Left renal cortex interstitium (tissue), 4 donors: ENCODE results near the gene LILRB1. TPM values are rescaled to one million over a fixed set of nuclear protein-coding genes. Genes with fewer than 3 reads are reported as not detected.
"Not testable (repeated sequence)": the region's sequence is repeated elsewhere in the genome, so short reads cannot be mapped to it uniquely, and the experiment has no call there.

Experiments
- DNase-seq, 4 donors: peaks; one replicate each; pipeline ENCODE4 v3.0.0-alpha.2; 2013; ENCODE audit warnings: low read depth in 4 of 4, low spot score in 2 of 4, missing footprints in 1 of 4
- polyA plus RNA-seq, 4 donors: library from polyadenylated mRNA; unstranded; fragments of 120-200 nt; gene quantifications; one replicate each; pipeline ENCODE4 v1.2.1, GENCODE V29; 2013; ENCODE audit not compliant: insufficient read length in 4 of 4

Gene LILRB1
- polyA plus RNA-seq, result 1 to 10 TPM in 3 of 4 donors, under 1 TPM in 1; 0.82 to 1.7 (median 1.3) TPM

GRCh38 chr19:54630262-54630661 lies at the start of gene LILRB1:
LILRB1 (plus strand) TSS chr19:54630484; CDS start chr19:54631074, 590 bp downstream.
- not testable (repeated sequence) for DNase-seq

DNA sequence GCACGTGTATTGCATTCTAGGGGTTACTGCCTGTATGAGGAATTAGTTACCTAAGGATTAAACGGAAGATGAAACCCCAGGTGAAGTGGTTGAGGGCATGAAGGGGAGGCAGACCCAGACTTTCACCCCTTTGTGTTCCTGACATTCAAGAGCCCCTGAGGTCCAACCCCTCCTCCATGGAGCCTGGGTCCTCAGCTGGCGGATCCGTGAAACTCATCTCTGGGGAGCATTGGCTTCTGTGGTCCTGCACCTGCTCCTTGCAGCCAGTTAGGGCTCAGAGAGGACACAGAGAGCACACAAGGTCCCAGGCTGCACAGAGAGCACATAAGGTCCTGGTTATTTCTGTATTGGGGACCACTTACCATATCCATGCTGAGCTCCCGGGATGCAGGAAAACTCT lies 43.9 kb upstream of the LILRB1 start:
- no peak for DNase-seq

DNA sequence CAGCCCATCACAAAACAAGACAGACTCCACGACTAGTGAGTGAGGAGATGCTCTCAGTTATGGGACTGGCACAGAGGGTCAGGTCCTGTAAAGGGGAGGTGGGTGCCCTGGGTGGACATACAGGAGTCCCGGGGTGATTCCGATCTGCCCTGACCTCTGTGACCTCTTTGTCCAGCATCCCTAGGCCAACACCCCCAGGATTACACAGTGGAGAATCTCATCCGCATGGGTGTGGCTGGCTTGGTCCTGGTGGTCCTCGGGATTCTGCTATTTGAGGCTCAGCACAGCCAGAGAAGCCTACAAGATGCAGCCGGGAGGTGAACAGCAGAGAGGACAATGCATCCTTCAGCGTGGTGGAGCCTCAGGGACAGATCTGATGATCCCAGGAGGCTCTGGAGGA lies 43.3 kb upstream of the LILRB1 start:
- DNase-seq, result no peak

- DNase-seq, result not testable (repeated sequence)
These were observed 36.8 kb upstream of the LILRB1 start, which contains the start of gene LILRA1 for GRCh38 chr19:54593445-54593844. LILRA1 (plus strand) TSS chr19:54593632; CDS start chr19:54594245, 613 bp downstream.

- not testable (repeated sequence) for DNase-seq
These were observed 36.2 kb upstream of the LILRB1 start for GRCh38 chr19:54593931-54594626.

- no peak for DNase-seq
These were observed 35.5 kb upstream of the LILRB1 start for GRCh38 chr19:54594737-54595136.

DNA sequence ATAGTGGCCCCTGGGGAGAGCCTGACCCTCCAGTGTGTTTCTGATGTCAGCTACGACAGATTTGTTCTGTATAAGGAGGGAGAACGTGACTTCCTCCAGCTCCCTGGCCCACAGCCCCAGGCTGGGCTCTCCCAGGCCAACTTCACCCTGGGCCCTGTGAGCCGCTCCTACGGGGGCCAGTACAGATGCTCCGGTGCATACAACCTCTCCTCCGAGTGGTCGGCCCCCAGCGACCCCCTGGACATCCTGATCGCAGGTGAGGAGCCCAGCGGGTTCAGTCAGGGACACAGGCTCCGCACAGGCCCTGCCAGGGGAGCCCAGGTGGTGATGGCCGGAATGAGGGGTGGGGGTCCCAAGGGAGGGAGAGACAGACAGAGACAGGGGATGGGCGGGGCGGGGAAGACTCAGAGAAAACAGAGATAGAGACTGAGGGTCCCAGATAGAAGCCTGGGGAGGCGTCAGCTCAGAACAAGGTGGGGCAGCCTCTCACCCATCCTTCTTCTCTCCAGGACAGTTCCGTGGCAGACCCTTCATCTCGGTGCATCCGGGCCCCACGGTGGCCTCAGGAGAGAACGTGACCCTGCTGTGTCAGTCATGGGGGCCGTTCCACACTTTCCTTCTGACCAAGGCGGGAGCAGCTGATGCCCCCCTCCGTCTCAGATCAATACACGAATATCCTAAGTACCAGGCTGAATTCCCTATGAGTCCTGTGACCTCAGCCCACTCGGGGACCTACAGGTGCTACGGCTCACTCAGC lies 34.4 kb upstream of the LILRB1 start:
- not testable (repeated sequence) for DNase-seq

GRCh38 chr19:54600212-54600611 lies 30.1 kb upstream of the LILRB1 start:
- DNase-seq, result no peak

DNA sequence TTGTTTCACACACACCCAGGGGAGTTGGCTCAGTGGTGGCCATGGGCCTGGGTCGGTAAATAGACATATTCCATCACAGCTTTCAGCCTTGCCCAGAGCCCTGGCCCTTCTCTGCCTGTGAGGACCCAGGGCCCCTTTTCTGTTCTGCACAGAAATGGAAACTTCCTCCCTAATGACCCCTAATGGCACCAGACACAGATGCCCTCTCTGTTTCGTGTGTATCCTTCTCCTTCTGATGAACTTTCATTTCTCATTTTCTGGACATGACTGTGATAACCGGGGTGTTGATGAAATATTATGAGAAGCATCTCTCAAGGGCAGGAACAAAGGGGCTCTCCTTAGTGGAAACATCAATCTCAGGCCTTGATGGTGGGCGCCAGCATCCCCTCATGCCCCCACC lies 24.1 kb upstream of the LILRB1 start:
- DNase-seq, result no peak

DNA sequence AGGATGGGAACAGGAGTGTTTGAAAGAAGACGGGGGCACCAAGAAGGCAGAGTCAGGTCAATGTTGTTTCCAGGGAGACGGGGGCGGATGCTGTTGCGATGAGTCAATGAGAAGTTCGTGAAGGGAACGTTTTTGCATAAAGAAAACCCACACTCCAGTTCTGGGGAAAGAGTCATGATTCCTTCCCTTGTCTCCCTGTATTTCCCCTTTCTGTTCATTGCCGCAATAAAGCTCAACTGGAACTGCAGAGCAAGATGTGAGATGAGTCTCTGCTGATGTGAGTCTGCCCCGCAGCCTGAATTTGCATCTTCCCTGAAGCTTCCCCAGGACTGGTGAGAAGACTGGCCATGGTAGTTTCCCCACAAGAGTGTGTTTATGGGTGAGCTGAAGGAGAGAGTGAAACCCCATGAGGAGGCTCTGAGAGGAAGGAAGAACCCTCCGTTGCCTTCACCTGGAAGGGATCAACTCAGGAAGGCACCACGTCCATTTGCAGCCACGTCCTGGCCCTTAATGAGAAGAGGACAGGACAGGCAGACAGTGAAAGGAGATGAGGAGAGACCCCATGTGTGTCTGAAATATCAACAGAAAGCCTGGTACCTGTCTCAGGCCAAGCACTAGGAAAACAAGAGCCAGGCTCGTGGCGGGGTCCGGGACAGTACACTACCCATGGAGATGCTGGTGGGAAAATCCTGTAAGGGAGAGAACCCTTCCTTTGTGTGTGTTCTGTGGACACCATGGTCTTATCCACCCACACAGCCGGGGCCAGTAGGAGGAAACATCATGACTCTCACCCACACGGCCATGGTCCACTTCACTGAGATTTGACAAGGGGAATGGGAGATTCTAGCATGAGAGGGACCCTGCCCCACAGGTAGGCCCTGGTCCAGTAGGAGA lies 23.1 kb upstream of the LILRB1 start:
- no peak for DNase-seq

DNA sequence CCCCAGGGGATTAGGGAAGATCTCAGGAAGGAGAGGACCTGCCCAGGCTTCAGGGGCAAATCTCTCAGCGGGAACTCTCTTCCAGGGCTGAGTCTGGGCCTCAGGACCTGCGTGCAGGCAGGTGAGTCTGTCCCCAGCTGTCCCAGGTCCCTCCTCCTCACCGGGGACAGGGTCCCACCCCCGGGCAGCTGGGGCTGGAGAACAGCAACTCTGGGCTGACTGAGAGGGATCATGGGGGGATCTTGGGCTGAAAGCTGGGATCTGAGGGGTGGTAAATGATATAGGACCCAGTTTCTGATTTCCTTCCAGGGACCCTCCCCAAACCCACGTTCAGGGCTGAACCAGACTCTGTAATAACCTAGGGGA lies 22.5 kb upstream of the LILRB1 start:
- DNase-seq, result no peak

DNA sequence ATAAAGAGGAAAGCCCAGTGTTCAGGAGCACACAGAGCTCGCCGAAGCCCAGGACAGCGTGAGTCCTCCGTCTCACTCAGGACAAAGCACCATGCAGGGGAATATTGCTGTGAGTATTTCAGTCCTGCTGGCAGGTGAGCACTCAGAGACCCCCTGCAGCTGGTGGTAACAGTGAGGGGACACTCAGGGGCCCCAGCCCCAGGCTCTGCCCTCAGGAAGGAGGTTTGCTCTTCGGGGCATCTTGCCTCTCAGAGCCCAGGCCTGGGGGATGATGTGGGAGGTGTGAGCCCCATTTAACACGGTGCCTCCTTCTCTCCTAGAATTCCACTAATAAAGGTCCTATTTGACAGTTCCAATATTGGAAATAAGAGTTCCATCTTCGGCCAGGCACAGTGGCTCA lies 22.1 kb upstream of the LILRB1 start:
- DNase-seq, result no peak

DNA sequence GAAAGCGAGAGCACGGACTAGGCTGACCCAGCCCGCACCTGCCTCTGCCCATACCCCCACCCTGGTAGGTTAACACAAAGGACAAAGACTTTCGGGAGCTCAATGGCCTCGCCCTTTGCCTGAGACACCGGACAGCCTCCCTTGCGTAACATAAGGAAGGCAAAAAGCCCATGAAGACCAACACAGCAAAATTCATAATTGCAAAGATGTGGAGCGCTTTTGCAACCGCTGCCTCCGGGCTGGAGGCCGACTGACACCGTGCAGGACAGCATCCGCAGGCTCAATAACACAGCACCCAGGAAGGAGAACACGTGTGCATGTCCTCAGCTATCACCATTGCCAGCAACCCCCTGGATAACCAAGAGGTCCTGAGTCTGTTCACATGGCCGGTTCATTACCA lies 21.5 kb upstream of the LILRB1 start:
- DNase-seq, result no peak

DNA sequence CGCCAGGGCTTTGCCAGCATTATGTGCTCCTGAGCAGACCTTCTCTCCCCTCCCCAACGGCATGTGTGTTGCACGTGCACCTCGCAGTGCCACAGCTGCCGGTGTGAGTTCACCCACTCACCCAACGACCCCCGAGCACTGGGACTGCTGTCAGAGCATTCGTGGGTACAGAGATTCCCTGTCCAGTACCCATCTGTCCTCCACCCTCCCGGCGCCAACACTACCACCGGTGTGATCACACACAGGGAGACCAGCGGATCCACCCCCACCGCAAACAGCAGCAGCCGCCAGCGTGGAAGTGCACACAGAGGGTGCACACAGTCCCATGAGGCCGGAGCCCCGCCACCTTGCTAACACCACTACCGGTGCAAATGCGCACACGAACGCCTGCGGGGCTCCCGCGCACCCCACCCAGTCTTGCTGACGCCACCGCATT lies 20.9 kb upstream of the LILRB1 start:
- no peak for DNase-seq

DNA sequence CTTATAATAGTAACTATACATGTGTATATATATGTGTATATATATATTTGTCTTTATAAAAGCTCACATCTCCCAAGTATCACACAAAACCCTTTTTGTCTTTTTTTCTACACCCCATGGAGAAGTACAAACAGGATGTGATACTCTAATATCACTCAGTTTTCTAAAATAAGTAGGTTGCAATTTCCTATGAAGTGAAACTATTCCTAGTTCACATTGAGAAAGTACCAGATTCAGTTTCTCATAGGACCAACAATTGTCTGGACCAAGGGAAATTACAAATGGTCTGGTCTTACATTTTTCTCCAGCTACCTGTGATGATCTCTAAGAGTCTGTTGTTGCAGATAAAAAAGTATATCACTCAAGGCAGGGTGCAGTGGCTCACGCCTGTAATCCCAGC lies 17.9 kb upstream of the LILRB1 start:
- DNase-seq, result no peak

GRCh38 chr19:54614726-54615125 lies 15.6 kb upstream of the LILRB1 start:
- no peak for DNase-seq

DNA sequence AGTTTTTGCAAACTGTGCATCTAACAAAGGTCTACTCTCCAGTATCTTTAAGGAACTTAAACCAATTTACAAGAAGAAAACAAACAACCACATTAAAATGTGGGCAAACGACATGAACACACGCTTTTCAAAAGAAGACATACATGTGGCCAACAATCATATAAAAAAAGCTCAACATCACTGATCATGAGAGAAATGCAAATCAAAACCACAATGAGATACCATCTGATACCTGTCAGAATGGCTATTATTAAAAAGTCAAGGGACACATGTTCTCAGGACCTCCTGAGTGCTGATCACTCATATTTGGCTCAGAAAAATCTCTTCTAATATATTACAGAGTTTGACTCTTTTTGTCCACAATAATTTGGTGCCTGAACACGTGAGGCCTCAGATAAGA lies 14.2 kb upstream of the LILRB1 start:
- DNase-seq, result no peak

DNA sequence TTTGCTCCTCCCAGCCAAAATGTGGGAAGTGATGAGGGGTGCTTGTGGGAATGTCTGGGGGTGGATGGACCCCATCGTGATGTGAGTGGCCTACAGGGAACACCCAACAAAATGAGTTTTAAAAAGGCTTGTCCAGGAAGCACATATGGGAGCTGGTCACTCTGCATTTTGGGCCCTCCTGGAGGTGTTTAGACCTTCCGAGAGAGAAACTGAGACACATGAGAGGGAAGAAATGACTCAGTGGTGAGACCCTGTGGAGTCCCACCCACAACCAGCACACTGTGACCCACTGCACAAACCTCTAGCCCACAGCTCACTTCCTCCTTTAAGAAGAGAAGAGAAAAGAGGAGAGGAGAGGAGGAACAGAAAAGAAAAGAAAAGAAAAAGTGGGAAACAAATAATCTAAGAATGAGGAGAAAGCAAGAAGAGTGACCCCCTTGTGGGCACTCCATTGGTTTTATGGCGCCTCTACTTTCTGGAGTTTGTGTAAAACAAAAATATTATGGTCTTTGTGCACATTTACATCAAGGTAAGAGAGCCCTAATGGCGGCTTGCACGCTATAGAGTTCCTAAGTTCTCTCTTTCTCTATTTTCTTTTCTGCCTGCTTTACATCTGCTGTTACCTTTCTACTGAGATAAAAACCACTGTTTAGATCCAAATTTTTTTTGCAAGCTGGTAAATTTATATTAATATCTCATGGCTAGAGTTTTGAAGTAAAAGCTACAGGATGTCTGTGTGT lies 13.3 kb upstream of the LILRB1 start:
- no peak for DNase-seq

DNA sequence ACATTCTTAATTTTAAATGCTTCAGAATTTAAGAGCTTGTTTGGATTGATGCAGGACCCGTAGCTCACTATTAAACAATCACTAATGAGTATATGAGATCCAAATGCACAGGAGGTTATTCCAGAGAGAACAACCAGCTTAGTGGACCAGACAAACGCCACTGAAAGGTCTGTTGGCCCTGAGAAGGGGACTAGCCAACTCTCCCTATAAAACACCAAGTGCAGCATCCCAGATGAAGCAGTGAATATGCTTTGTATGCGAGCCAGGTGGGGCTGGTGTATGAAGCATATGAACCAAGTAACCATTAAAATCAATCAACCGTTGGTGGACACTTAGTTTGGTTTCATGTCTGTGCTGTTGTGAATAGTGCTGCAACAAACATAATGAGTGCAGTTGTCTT lies 9.8 kb upstream of the LILRB1 start:
- no peak for DNase-seq

DNA sequence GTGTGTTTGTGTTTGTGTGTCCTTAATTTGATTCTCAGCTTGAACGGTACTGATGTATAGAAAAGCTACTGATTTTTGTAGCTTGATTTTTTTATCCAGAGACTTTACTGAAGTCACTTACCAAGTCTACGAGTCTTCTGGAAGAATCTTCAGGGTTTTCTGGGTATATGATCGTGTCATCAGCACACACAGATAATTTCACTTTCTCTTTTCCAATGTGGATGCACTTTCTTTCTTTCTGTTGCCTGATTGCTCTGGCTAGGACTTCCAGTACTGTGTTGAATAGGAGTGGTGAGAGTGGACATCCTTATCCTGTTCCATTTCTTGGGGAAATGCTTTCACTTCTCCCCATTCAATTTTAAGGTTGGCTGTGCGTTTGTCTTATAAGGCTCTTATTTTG lies 7.9 kb upstream of the LILRB1 start:
- no peak for DNase-seq
